ENCODE data around the gene AUH.

AUH gene

GRCh38 chr9:91185193-91185886 lies 176.4 kb downstream of the AUH start:
- no peak for DNase-seq

- no peak for DNase-seq
These were observed 179.1 kb downstream of the AUH start for GRCh38 chr9:91182429-91183225.

DNA sequence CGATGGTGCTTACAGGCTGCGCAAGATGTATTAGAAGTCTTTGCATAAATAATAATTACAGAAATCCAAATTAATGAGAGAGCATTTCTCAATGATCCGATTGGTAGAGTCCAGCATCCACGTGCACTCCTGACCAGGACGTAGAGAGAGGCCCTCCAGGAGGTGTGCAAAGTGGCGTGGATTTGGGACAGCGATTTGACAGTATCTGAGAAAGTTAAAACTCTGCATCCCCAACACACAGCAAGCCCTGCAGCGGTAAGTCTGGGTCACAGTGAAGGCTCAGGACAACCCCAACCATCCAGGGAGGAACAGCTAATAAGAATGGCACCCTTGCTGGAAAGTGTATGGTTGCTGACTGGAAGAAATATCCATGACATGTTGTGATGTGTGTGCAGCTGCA lies 180.2 kb downstream of the AUH start:
- DNase-seq = no peak

DNA sequence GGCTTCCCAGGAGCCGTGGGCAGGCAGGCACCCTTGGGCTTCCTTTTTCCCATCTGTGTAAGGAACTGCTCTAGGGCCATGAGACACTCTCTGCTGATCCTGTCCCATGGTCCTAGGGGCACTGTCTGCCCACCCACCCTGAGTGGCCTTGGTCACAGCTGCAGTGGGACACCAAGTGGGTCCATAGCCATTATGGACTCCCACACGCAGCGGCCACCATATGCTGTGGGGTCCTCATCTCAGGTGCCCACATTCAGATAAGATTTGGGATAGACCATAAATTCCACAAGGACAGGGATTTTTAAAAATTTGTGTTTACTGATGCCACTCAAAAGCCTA lies 180.8 kb downstream of the AUH start:
- DNase-seq = no peak

- DNase-seq = no peak
These were observed 181.3 kb downstream of the AUH start for GRCh38 chr9:91180240-91180929.

DNA sequence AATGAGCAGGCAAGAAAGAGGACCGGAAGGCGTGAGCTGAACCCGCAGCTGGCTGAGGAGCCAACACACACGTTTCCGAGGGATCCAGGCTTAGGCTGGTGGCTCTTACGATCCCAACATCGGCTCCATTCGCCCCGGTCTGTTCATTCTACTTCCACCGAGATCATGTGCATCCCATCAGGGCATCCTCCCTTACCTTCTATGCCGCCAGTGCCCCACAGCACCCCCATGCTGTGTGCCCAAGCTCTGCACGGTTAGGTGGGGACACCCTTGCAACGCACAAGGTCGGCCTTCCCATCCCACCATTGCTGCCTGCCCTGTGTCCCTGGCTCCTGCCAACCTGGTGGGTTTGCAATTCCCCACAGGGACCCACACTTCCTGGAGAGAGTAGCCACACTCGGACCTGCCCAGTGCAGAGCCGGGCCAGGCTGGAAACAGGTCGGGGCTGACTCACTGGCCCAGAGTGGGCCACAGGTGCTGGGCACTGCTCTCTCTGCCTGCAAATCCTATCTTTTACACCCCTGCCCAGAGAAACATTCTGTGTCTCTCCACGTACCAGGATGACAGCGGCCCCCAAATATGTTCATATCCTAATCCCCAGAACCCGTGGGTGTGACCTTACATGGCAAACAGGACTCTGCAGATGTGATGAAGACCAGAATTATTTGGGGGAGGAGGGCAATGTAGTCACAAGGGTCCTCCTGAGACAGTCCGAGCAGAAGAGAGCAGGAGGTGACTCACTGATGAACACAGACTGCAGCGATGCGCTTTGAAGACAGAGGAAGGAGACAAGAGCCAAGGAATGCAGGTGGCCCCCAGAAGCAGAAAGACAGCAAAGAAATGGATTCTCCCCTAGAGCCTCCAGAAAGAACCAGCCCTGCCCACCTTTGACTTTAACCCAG lies 182.2 kb downstream of the AUH start:
- DNase-seq = no peak

DNA sequence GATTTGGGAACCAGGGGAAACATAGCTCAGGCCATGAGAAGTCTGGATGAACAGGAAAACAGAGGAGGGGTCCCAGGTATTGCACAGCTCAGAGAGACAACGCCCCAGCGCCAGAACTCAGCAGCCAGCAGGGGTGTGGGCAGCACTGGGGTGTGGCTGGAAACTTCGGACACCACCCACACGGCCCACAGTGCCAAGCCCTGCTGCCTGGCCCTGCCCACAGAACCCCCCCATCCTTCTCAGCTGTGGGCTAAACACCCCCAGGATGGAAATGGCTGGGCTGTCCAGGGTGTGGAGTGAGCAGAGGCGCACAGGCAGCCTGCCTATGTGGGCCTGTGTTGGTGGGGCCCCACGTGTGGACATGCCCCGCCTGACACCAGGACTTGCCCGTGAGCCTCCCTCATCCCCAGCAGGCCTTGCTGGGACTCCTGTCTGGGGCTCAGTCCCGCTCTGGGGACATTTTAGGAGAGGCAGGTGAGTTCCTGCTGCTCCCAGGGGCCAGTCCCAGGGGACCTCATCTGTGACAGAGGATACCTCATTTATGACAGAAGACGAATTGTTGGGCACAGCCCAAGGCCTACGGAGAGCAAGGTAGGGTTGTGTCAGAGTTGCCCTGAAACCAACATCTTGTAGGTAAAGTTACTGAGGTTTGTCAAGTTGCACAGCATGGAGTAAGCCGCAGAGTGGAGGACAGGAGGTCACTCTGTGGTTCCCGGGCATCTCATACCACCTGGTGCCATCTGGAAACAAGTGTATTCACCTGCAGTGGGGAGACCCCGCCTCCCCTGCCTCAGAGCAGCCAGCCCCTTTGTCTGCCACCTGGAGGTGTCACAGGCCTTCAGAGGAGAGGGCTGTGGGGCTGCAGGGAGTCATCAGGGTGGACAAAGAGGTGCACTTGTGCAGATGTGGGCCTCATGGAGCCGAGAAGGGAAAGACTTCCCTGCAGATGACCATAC lies 183.2 kb downstream of the AUH start:
- no peak for DNase-seq

- no peak for DNase-seq
These were observed 183.9 kb downstream of the AUH start for GRCh38 chr9:91177661-91178280.

DNA sequence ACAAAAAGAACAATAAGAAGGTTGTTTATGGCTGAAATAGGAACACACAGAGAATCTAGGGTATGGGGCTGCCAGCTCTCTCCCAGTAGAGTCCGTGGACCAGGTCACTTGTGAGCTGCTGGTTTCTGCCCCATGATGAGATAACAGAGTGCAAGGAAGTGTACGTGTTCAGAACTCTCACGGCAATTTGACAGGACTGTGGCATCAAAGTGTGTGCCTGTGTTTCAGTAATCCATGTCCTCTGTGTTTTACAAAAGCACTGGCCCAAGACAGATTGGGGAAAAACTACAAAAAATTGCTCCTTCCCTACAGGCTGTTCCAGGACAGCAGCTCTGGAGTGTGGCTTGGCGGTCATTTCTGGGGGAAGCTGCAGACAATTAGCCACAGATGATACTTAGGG lies 184.6 kb downstream of the AUH start:
- no peak for DNase-seq

GRCh38 chr9:91176426-91176825 lies 185.3 kb downstream of the AUH start:
- DNase-seq = no peak

GRCh38 chr9:91174772-91175171 lies 186.9 kb downstream of the AUH start:
- DNase-seq = no peak

GRCh38 chr9:91172329-91172728 lies 189.4 kb downstream of the AUH start:
- DNase-seq = no peak

GRCh38 chr9:91170951-91171350 lies 190.8 kb downstream of the AUH start:
- DNase-seq = no peak

DNA sequence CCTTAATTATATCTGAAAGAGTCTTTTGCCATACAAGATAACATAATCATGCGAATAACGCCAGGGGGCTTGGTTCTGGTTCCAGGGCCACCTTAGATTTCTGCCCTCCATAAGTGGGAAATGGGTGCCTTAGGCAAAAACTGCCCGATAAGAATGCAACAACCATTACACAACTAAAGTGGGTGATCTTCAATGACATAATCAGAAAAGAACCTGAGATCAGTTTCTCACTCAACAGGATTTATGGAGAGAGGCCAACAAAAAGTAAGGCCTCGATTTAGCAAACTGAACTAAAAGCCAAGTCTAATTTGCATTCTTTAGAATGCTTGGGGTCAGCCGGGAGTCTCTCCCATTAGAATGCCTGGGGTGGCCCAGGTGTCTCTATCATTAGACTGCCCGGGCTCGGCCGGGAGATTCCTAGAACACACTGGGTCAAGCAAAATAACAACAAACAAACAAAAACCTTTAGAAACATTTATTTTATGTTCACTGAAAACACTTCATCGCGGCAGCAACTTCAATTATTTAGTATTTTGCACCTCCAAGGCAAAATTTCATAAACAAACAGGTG lies 194.8 kb downstream of the AUH start:
- DNase-seq = no peak

DNA sequence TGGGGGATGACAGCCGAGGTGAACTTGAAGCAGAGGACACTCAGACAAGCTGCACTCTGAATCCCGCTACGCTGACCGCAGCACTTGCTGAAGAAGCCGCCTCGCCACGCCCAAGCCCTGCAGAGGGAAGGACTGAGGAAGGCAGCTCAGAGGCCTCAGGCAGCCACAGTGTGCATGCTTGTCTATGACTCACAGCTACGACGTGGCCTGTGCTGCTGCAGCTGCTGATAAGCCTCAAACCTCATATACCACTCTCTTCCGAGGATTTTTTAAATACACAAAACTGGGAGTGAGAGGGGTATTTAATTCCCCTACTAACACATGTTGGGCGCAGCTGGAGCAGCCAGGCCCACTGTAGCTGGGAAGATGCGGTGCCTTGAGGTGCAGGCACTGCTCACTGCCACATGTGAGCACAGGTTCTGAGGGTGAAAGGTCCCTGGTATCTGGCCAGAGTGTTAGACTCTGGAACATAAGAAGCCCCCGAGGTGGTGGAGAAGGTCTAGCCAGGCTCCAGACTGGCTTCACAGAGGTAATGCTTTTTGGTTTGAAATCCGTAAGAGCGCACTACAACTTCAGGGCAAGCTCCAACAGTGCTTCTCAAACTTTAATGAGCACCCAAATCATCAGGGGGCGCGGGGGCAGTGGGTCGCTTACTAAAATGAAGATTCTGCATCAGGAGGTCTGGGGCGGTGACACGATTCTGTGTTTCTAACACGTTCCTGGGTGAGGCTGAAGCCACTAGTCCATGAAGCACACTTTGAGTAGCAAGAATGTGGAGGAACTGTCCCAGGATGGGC lies 196.8 kb downstream of the AUH start:
- peak; percentile 85 for DNase-seq

All from T1000 (cell line).